GM12878 (cell line): Measurements from ENCODE around the gene HHLA2. TPM values are rescaled to one million over a fixed set of nuclear protein-coding genes. Genes with fewer than 3 reads are reported as not detected.

Source experiments
- BHLHE40 ChIP-seq, 2 experiments: fragments of 450-650 bp in 1 of 2; IDR thresholded peaks; 2 replicates each; pipeline ENCODE4 v1.6.1; 2011 to 2017; ENCODE audit warnings: low read depth in 2 of 2, borderline replicate concordance in 1 of 2, improper control_type of control experiment in 1 of 2, low read length in 1 of 2, mild to moderate bottlenecking in 1 of 2
- CBX5 ChIP-seq: sonication (generic); IDR thresholded peaks from 2 replicates; pipeline ENCODE4 v1.6.1; 2016; ENCODE audit warnings: low read depth, moderate library complexity, mild to moderate bottlenecking, inconsistent platforms
- ETV6 ChIP-seq, 2 experiments: fragments of 450-650 bp in 1 of 2; IDR thresholded peaks in 1 of 2; conservative IDR thresholded peaks in 1 of 2; 2 replicates each; pipeline ENCODE4 v1.6.1; 2014; ENCODE audit warnings: antibody characterized with exemption in 1 of 2, borderline replicate concordance in 1 of 2, low read depth in 1 of 2, mild to moderate bottlenecking in 1 of 2, moderate library complexity in 1 of 2
- FOXM1 ChIP-seq: IDR thresholded peaks from 2 replicates; pipeline ENCODE4 v1.6.1; 2012; ENCODE audit warnings: low read depth, mild to moderate bottlenecking, inconsistent platforms, low read length, moderate library complexity
- IRF5 ChIP-seq: fragments of 450-650 bp; IDR thresholded peaks from 2 replicates; pipeline ENCODE4 v1.6.1; 2017; ENCODE audit warnings: borderline replicate concordance
- JUNB ChIP-seq: IDR thresholded peaks from 2 replicates; pipeline ENCODE4 v1.6.1; 2016; ENCODE audit warnings: antibody characterized with exemption, mild to moderate bottlenecking
- KAT2A ChIP-seq: conservative IDR thresholded peaks from 2 replicates; pipeline ENCODE4 v1.6.1; 2011; ENCODE audit warnings: low read depth, low read length; ENCODE audit not compliant: control insufficient read depth
- LARP7 ChIP-seq: fragments of 450-650 bp; IDR thresholded peaks from 2 replicates; pipeline ENCODE4 v1.6.1; 2017; ENCODE audit warnings: mild to moderate bottlenecking
- MEF2A ChIP-seq: IDR thresholded peaks from 2 replicates; pipeline ENCODE4 v1.6.1; 2011; ENCODE audit warnings: low read depth, mild to moderate bottlenecking, low read length, moderate library complexity; ENCODE audit not compliant: insufficient read depth
- NFIC ChIP-seq: IDR thresholded peaks from 2 replicates; pipeline ENCODE4 v1.6.1; 2012; ENCODE audit warnings: low read depth, mild to moderate bottlenecking, inconsistent platforms, low read length, moderate library complexity
- SMAD5 ChIP-seq: IDR thresholded peaks from 2 replicates; pipeline ENCODE4 v1.6.1; 2016; ENCODE audit warnings: antibody characterized with exemption, low read depth
- polyA plus RNA-seq, 11 experiments: library from polyadenylated mRNA; depleted of rRNA in 4 of 11; unstranded in 6 of 11; stranded (reverse) in 5 of 11; fragments of >200 nt; fragmentation: Nextera tagmentation in 4 of 11; fragmentation: Illumina TruSeq in 1 of 11; extraction: Ambion mirVana in 4 of 11; extraction: Trizol in 1 of 11; gene quantifications; 1 replicate in 1 of 11; 2 replicates in 10 of 11; pipeline versions ENCODE4 v1.2.1 to v1.2.3, GENCODE V29; 2011 to 2016; ENCODE audit warnings: inconsistent platforms in 2 of 11, missing spikeins in 2 of 11, low read depth in 1 of 11
- total RNA-seq, 4 experiments: library from RNA; depleted of rRNA in 3 of 4; stranded (reverse); fragments of >200 nt in 3 of 4; fragmentation: Illumina TruSeq in 1 of 4; extraction: Trizol in 1 of 4; gene quantifications; 2 replicates each; pipeline versions ENCODE4 v1.2.1 to v1.2.3, GENCODE V29; 2013 to 2021
- TF ChIP-seq, protein P1 (sequence below): IDR thresholded peaks from 2 replicates; pipeline ENCODE4 v1.6.1; 2012; ENCODE audit warnings: low read length, inconsistent platforms
- TF ChIP-seq, protein P2 (sequence below): fragments of 450-650 bp; IDR thresholded peaks from 2 replicates; pipeline ENCODE4 v1.6.1; 2017; ENCODE audit warnings: mild to moderate bottlenecking, low read depth, inconsistent platforms; ENCODE audit not compliant: poor library complexity, severe bottlenecking

Gene HHLA2
- total and polyA plus RNA-seq, 10 of the 15 experiments (the other 5 are each of a cell fraction or from before 2014, with no cell fraction given): 0.11 to 1.3 (median 0.28) TPM; not detected in 1

GRCh38 chr3:108342837-108343486 is 46.6 kb downstream of the HHLA2 start (continued):
- TF ChIP-seq CBX5 (no peak), LARP7 (no peak), FOXM1 (peak; percentile 22; the same call in 1 of the 2 replicates), BHLHE40 (IDR thresholded peaks at IDR 0.05; ENCODE audit: borderline replicate concordance in 1 of 2, low read depth in 2 of 2, low read length in 1 of 2) (no peak), NFIC (peak; percentile 77), IRF5 (no peak), KAT2A (no peak), MEF2A (peak; percentile 33; the same call in 1 of the 2 replicates), JUNB (peak; percentile 54; the same call in 1 of the 2 replicates), ETV6 (conservative IDR thresholded peaks at IDR 0.05 in 1 of 2, IDR thresholded peaks at IDR 0.05 in 1 of 2; ENCODE audit: borderline replicate concordance in 1 of 2, low read depth in 1 of 2) (peak in 1 of 2 experiments; percentile 33; a peak in 1 of 4 replicates), SMAD5 (no peak)
- TF ChIP-seq, protein P1, sequence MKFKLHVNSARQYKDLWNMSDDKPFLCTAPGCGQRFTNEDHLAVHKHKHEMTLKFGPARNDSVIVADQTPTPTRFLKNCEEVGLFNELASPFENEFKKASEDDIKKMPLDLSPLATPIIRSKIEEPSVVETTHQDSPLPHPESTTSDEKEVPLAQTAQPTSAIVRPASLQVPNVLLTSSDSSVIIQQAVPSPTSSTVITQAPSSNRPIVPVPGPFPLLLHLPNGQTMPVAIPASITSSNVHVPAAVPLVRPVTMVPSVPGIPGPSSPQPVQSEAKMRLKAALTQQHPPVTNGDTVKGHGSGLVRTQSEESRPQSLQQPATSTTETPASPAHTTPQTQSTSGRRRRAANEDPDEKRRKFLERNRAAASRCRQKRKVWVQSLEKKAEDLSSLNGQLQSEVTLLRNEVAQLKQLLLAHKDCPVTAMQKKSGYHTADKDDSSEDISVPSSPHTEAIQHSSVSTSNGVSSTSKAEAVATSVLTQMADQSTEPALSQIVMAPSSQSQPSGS: peak; percentile 57; the same call in 1 of the 2 replicates
- TF ChIP-seq, protein P2, sequence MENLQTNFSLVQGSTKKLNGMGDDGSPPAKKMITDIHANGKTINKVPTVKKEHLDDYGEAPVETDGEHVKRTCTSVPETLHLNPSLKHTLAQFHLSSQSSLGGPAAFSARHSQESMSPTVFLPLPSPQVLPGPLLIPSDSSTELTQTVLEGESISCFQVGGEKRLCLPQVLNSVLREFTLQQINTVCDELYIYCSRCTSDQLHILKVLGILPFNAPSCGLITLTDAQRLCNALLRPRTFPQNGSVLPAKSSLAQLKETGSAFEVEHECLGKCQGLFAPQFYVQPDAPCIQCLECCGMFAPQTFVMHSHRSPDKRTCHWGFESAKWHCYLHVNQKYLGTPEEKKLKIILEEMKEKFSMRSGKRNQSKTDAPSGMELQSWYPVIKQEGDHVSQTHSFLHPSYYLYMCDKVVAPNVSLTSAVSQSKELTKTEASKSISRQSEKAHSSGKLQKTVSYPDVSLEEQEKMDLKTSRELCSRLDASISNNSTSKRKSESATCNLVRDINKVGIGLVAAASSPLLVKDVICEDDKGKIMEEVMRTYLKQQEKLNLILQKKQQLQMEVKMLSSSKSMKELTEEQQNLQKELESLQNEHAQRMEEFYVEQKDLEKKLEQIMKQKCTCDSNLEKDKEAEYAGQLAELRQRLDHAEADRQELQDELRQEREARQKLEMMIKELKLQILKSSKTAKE: no peak
